Natural killer cell (primary cell): Measurements from ENCODE around the gene GRB2. TPM values are rescaled to one million over a fixed set of nuclear protein-coding genes. Genes with fewer than 3 reads are reported as not detected.

ENCODE experiments used
- ATAC-seq, 3 donors: fragments of 150-1000 bp in 2 of 3; fragments of 200-7000 bp in 1 of 3; cut with Tn5 transposase; 1 replicate in 1 of 3; 2 replicates in 2 of 3; pipeline ENCODE4 v1.10.0; 2021; ENCODE audit warnings: mild to moderate bottlenecking in 2 of 3, moderate library complexity in 2 of 3
- DNase-seq, 2 donors: peaks; one replicate each; pipeline versions ENCODE4 v3.0.0 to v3.0.0-alpha.2; 2013 to 2021; ENCODE audit warnings: mixed read lengths in 1 of 2
- H3K27ac ChIP-seq: one replicate; pipeline ENCODE4 v1.5.1; 2013; ENCODE audit warnings: mild to moderate bottlenecking, low read length
- H3K27me3 ChIP-seq: one replicate; pipeline ENCODE4 v1.6.1; 2013; ENCODE audit warnings: low read length; ENCODE audit not compliant: control insufficient read depth, insufficient read depth
- H3K36me3 ChIP-seq: one replicate; pipeline ENCODE4 v1.6.1; 2013; ENCODE audit warnings: low read length; ENCODE audit not compliant: control insufficient read depth, insufficient read depth
- H3K4me1 ChIP-seq: one replicate; pipeline ENCODE4 v1.6.1; 2013; ENCODE audit warnings: low read length; ENCODE audit not compliant: control insufficient read depth, insufficient read depth
- H3K4me3 ChIP-seq: one replicate; pipeline ENCODE4 v1.5.1; 2013; ENCODE audit warnings: low read length
- H3K9me3 ChIP-seq: one replicate; pipeline ENCODE4 v1.6.1; 2013; ENCODE audit warnings: low read length; ENCODE audit not compliant: control insufficient read depth, insufficient read depth
- H3K27ac Mint-ChIP-seq, 2 donors: one replicate each; pipeline ENCODE4 v1.8.0; 2022; ENCODE audit warnings: mild to moderate bottlenecking in 2 of 2, mixed read lengths in 2 of 2, moderate library complexity in 1 of 2
- H3K27me3 Mint-ChIP-seq, 2 donors: one replicate each; pipeline ENCODE4 v1.8.0; 2022; ENCODE audit warnings: low read depth in 2 of 2, mixed read lengths in 2 of 2
- H3K36me3 Mint-ChIP-seq: one replicate; pipeline ENCODE4 v1.8.0; 2022; ENCODE audit warnings: mixed read lengths
- H3K4me1 Mint-ChIP-seq, 2 donors: one replicate each; pipeline ENCODE4 v1.8.0; 2022; ENCODE audit warnings: mixed read lengths in 2 of 2
- H3K4me3 Mint-ChIP-seq: one replicate; pipeline ENCODE4 v1.8.0; 2022; ENCODE audit warnings: mild to moderate bottlenecking, moderate library complexity, mixed read lengths
- H3K9me3 Mint-ChIP-seq, 2 donors: one replicate each; pipeline ENCODE4 v1.8.0; 2022; ENCODE audit warnings: mixed read lengths in 2 of 2
- WGBS: methylation state at CpG from one replicate; pipeline ENCODE4 v1.1.7; 2013; ENCODE audit warnings: missing lambda C conversion rate; ENCODE audit not compliant: insufficient coverage; 5-methylcytosine and 5-hydroxymethylcytosine counted together
- intact Hi-C: fragments of 100-400 bp; cut with micrococcal nuclease; formaldehyde crosslinking; loops from one replicate; pipeline ENCODE4 v1.14.2; 2022
- total RNA-seq, 4 donors: library from RNA; stranded (reverse); fragments of 120-200 nt in 1 of 4; gene quantifications; one replicate each; pipeline versions ENCODE4 v1.2.3 to v1.2.4, GENCODE V29; 2013 to 2022
- TF ChIP-seq, protein P1 (sequence below): fragments of 200-600 bp; IDR thresholded peaks from one replicate; pipeline ENCODE4 v1.8.0; 2022; ENCODE audit warnings: antibody characterized with exemption

The GRB2 gene
- total RNA-seq, 3 donors from 2014 or later (not counting 1 experiment from before 2014, with no cell fraction given), result 115 to 142 (median 116) TPM

DNA sequence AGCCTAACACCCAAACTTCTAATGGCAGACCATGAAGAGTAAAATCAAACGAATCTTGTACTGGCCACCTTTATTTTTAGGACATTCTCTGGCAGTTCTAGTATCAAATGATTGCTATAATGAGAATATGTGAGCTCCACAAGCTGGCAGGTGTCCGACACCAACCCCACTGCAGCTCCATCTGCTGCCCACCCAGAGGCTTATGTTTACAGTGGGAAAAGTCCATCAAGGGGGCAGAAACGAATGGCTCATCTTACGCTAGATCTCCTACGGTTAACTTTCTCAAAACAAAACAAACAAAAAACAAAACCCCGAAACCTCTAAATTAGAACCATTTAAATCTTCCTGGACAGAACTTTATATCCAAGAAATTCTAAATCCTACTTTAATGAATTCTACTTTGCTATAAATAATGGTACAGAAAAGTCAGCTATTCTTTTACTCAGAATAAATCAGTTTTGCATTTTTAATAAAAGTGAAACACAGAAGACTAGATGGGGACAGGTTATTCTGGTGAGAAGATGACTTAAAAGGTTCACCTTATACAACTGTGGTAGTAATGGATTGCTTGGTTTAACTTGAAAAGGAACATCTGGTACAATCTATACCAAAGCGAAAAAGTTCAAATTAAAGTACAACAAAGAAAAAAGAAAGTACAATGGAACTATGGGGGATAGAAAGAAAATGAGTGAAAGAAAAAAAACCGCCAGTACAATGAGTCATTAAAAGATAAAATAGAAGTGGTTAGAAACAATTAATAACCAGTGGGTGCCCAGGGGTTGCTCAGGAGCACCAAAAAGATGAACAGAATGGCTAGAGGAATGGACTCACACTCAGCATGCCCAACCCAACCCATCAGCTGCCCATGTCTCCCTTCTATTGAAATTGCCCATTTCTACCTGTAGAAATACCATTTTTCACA lies 40.2 kb downstream of the GRB2 start:
- no peak for DNase-seq
- Mint-ChIP-seq H3K9me3 (no peaks in the 10 kb centered on the region), H3K36me3 (no peaks in the 10 kb centered on the region), H3K27me3 (no peaks in the 10 kb centered on the region), H3K27ac (peak overlapping the region; percentile 56 to 57), H3K4me1 (peaks cover 76 to 79% of the 10 kb centered on the region in 2 donors), H3K4me3 (no peak overlapping the region)
- no peak overlapping the region for H3K27ac ChIP-seq
- H3K4me1 ChIP-seq, result peaks cover 23% of the 10 kb centered on the region
- H3K9me3 ChIP-seq, result no peaks in the 10 kb centered on the region
- H3K36me3 ChIP-seq, result no peaks in the 10 kb centered on the region
- H3K4me3 ChIP-seq, result no peak overlapping the region
- ATAC-seq, result no peak
- WGBS, result 71% methylated on average over 7 of the region's 8 CpGs
- intact Hi-C loops, result no loop called here
- TF ChIP-seq, protein P1, sequence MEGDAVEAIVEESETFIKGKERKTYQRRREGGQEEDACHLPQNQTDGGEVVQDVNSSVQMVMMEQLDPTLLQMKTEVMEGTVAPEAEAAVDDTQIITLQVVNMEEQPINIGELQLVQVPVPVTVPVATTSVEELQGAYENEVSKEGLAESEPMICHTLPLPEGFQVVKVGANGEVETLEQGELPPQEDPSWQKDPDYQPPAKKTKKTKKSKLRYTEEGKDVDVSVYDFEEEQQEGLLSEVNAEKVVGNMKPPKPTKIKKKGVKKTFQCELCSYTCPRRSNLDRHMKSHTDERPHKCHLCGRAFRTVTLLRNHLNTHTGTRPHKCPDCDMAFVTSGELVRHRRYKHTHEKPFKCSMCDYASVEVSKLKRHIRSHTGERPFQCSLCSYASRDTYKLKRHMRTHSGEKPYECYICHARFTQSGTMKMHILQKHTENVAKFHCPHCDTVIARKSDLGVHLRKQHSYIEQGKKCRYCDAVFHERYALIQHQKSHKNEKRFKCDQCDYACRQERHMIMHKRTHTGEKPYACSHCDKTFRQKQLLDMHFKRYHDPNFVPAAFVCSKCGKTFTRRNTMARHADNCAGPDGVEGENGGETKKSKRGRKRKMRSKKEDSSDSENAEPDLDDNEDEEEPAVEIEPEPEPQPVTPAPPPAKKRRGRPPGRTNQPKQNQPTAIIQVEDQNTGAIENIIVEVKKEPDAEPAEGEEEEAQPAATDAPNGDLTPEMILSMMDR, result no peak
- no peaks in the 10 kb centered on the region for H3K27me3 ChIP-seq

DNA sequence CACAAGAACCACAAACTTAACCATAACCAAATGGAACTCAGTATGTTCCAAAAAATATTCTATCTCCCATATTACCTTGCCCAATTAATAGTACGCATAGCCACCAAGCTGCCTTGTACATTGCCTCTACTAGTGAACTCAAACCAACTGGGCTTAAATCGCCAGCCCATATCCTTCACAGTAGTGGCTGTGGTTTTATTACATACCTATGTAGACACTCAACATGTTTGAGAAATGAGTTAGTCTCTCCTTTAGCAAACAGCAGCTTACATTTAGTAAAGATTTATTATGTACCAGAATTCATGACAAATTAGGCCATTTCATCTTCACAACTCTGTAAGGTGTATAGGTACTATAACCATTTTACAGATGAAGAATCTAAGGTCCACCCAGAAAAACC lies 41.4 kb downstream of the GRB2 start:
- ATAC-seq, result peak in 1 of 3 donors; percentile 29

DNA sequence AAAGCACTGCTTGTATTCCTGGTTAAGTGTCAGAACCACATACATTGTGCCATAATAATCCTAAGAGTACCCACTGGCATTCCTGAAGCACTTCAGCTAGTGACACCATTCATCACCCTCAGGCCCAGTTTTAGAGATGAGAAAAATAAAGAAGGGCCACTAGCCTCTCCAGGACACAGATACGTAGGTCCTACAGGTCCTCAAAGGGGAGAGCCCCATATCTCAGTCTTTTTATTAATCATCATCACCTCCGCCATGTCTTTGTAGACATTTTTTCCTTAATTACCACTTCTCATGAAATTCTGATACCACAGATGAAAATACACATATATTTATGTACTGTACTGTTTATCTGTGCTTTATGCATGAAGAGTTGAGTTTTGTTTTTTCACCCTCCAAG lies 43.5 kb downstream of the GRB2 start:
- 44% methylated on average over 1 of the region's 2 CpGs for WGBS
- H3K27me3 ChIP-seq, result no peaks in the 10 kb centered on the region
- H3K9me3 Mint-ChIP-seq, result no peaks in the 10 kb centered on the region
- peaks cover 71 to 74% of the 10 kb centered on the region in 2 donors for H3K4me1 Mint-ChIP-seq
- no peaks in the 10 kb centered on the region for H3K36me3 Mint-ChIP-seq
- no peak overlapping the region for H3K4me3 ChIP-seq
- no peaks in the 10 kb centered on the region for H3K27me3 Mint-ChIP-seq
- peaks cover 12% of the 10 kb centered on the region for H3K4me1 ChIP-seq
- intact Hi-C loops, result loop anchor here (2.0 kb wide), 1 partner anchor 15 kb away; no protein-coding TSS in a partner anchor
- peak overlapping the region in 1 of 2 donors; percentile 55 for H3K27ac Mint-ChIP-seq
- H3K9me3 ChIP-seq, result no peaks in the 10 kb centered on the region
- DNase-seq (no peak), ATAC-seq (no peak)
- TF ChIP-seq, protein P1, result no peak
- no peaks in the 10 kb centered on the region for H3K36me3 ChIP-seq
- no peak overlapping the region for H3K4me3 Mint-ChIP-seq
- H3K27ac ChIP-seq, result no peak overlapping the region

More for the DNA sequence above, 41.4 kb downstream of the GRB2 start:
- Histone ChIP-seq H3K4me3 (no peak overlapping the region), H3K36me3 (no peaks in the 10 kb centered on the region), H3K4me1 (peaks cover 23% of the 10 kb centered on the region), H3K27me3 (no peaks in the 10 kb centered on the region), H3K27ac (no peak overlapping the region), H3K9me3 (no peaks in the 10 kb centered on the region)
- WGBS, result 75% methylated on average over 2 of the region's 2 CpGs
- TF ChIP-seq, protein P1, result no peak
- H3K27ac Mint-ChIP-seq, result peak overlapping the region in 1 of 2 donors; percentile 57
- H3K4me3 Mint-ChIP-seq, result no peak overlapping the region
- H3K27me3 Mint-ChIP-seq, result no peaks in the 10 kb centered on the region
- no peaks in the 10 kb centered on the region for H3K36me3 Mint-ChIP-seq
- no peak for DNase-seq
- peaks cover 76 to 80% of the 10 kb centered on the region in 2 donors for H3K4me1 Mint-ChIP-seq
- no peaks in the 10 kb centered on the region for H3K9me3 Mint-ChIP-seq
- intact Hi-C loops, result no loop called here
